ENCODE data around the gene HS3ST2.

- TF ChIP-seq CTCF (IDR thresholded peaks at IDR 0.05; ENCODE audit: low read depth, low read length, poor library complexity, severe bottlenecking) (no peak), EZH2phosphoT487 (IDR thresholded peaks at IDR 0.05; ENCODE audit: borderline replicate concordance, low read length) (no peak)
These were observed 112.3 kb downstream of the HS3ST2 start for GRCh38 chr16:22926105-22926751.
